Measurements from ENCODE around the gene TMEM80. TPM values are rescaled to one million over a fixed set of nuclear protein-coding genes. Genes with fewer than 3 reads are reported as not detected.

The TMEM80 gene
- total and polyA plus RNA-seq, 9 of the 15 experiments (the other 6 are each of a cell fraction or from before 2014, with no cell fraction given) = 5.1 to 30.1 (median 12.4) TPM

DNA sequence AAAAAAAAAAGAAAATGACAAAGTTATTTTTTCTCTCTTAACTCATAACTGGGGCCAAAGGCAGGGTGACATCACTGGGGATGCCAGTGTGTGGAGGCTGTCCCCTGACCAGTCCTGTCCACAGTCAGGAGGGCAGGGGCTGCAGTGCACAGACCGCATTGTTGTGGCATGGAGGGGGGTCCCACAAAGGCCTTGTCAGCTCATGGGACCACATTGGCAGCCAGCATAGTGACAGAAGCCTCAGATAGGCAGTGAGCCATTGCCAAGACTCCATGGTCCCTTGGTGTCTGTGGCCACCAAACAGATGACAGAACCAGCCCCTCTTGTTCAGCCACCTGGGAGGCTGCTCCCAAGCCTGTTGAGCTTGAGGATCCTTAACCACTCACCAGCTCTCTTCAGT lies 4.1 kb downstream of the TMEM80 start (continued):
- TF ChIP-seq JUN (IDR thresholded peaks at IDR 0.05; ENCODE audit: borderline replicate concordance, low read depth, low read length) = no peak
- no peak for TF ChIP-seq JUN (CRISPR knock-in tag; IDR thresholded peaks at IDR 0.05; ENCODE audit: borderline replicate concordance)
- TF ChIP-seq, protein P1, sequence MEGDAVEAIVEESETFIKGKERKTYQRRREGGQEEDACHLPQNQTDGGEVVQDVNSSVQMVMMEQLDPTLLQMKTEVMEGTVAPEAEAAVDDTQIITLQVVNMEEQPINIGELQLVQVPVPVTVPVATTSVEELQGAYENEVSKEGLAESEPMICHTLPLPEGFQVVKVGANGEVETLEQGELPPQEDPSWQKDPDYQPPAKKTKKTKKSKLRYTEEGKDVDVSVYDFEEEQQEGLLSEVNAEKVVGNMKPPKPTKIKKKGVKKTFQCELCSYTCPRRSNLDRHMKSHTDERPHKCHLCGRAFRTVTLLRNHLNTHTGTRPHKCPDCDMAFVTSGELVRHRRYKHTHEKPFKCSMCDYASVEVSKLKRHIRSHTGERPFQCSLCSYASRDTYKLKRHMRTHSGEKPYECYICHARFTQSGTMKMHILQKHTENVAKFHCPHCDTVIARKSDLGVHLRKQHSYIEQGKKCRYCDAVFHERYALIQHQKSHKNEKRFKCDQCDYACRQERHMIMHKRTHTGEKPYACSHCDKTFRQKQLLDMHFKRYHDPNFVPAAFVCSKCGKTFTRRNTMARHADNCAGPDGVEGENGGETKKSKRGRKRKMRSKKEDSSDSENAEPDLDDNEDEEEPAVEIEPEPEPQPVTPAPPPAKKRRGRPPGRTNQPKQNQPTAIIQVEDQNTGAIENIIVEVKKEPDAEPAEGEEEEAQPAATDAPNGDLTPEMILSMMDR (IDR thresholded peaks at IDR 0.05 in 2 of 3, conservative IDR thresholded peaks at IDR 0.05 in 1 of 3; ENCODE audit: insufficient read depth in 2 of 3, low read depth in 1 of 3, low read length in 3 of 3) = no peak
- no peak for TF ChIP-seq FUS (optimal IDR thresholded peaks at IDR 0.05; ENCODE audit: low read depth, low read length)

DNA sequence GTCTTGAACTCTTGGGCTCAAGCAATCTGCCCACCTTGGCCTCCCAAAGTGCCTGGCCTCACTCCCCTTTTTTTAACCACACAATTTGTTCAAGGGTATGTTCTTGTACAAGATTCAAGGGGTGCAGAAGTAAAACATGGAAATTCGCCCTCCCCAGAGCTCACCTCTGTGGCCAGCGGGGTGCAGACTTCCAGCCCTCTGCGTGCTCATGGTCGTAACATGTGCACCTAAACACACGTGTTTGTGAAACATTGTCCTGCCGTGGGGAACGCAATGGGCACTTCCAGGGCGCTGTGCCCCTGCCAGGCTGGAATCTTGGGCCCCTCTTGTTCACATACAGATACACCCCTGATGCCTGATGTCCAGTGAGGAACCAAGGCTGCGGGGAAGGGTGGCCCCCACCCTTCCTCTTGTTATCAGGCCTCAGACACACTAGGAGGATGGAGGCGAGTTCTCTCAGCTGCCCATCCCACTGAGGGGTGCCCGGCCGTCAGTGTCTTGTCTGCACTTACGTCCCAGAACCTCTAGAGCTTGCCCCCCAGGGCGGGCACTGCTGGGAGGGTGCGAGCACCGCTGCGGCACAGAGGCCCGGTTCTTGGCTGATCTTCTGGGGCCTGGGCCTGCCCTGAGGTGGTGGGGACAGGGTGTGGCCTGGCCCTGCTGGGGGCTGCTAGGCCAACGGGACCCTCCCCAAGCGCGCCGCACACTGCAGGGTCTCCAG lies 6.3 kb downstream of the TMEM80 start:
- ChIA-PET POLR2A (interaction anchor here (0.6 kb wide), 2 partner anchors 8 to 43 kb away, joined by 3 to 5 read pairs; no protein-coding TSS in a partner anchor), CTCF (ENCODE audit: low intra/inter-chr PET ratio) (no interaction called here)
- Histone ChIP-seq H3K4me2 (ENCODE audit: insufficient read depth, low read length) (no peak overlapping the region), H3K4me3 (no peak overlapping the region), H3K9me3 (replicated peaks; ENCODE audit: control insufficient read depth, insufficient read depth, low read depth, low read length) (no peaks in the 10 kb centered on the region), H3K4me1 (replicated peaks in 1 of 2; ENCODE audit: control insufficient read depth in 2 of 2, insufficient read depth in 2 of 2, low read length in 2 of 2) (peaks cover 17 to 56% of the 10 kb centered on the region in 2 experiments), H3K79me2 (ENCODE audit: control insufficient read depth, insufficient read depth, low read length) (peaks cover 13% of the 10 kb centered on the region), H3K9ac (ENCODE audit: insufficient read depth in 1 of 2, low read depth in 2 of 2, low read length in 2 of 2) (peak overlapping the region in 1 of 2 experiments; percentile 48; a peak in 2 of 4 replicates), H3K27me3 (ENCODE audit: control insufficient read depth in 2 of 2, insufficient read depth in 2 of 2, low read length in 2 of 2) (no peaks in the 10 kb centered on the region), H3K27ac (ENCODE audit: extremely low read depth, low read depth, low read length) (no peak overlapping the region), H3K36me3 (ENCODE audit: control insufficient read depth, insufficient read depth, low read length) (peaks cover 9% of the 10 kb centered on the region; the same call in 2 of the 3 replicates), H3K9me1 (ENCODE audit: control insufficient read depth, insufficient read depth, low read length) (no peaks in the 10 kb centered on the region), H2AFZ (ENCODE audit: low read depth, low read length) (no peak overlapping the region), H4K20me1 (replicated peaks; ENCODE audit: control insufficient read depth, insufficient read depth, low read length) (no peaks in the 10 kb centered on the region)
- in situ Hi-C loops (cut with MboI) = no loop called here
- DNase-seq (ENCODE audit: extremely low read depth in 1 of 4, low spot score in 3 of 4) (no peak), FAIRE-seq (no peak), ATAC-seq (no peak)
- no TSS peak for BruUV-seq (replicated peaks)
- 80% methylated on average over 22 of the region's 22 CpGs for whole genome bisulfite sequencing (ENCODE audit: insufficient coverage, low coverage, missing lambda C conversion rate)
- intact Hi-C loops (cut with micrococcal nuclease) = no loop called here
- TF ChIP-seq ZNF197 (CRISPR knock-in tag; IDR thresholded peaks at IDR 0.05; ENCODE audit: low read depth) (no peak), ZBTB7A (IDR thresholded peaks at IDR 0.05; ENCODE audit: borderline replicate concordance, control insufficient read depth, low read depth, low read length) (0 out of 2 replicates have a peak, but pooled peaks have one; percentile 31)
